ENCODE results near the gene UBAP1.

GRCh38 chr9:34249274-34249673, 70.4 kb downstream of the UBAP1 start:
- TF ChIP-seq POLR2A (IDR thresholded peaks at IDR 0.05; ENCODE audit: low read length) (no peak), GATA1 (IDR thresholded peaks at IDR 0.05; ENCODE audit: low read depth, low read length) (no peak)

All from erythroblast (primary cell).